Subcutaneous abdominal adipose tissue (tissue), 5 donors: ENCODE results near the gene FRG1.
"Not testable (repeated sequence)": the region's sequence is repeated elsewhere in the genome, so short reads cannot be mapped to it uniquely, and the experiment has no call there.

Source experiments
- H3K27ac ChIP-seq: one replicate; pipeline ENCODE4 v1.7.0; 2013; ENCODE audit warnings: low read depth, mild to moderate bottlenecking, inconsistent platforms, low read length, moderate library complexity
- H3K27me3 ChIP-seq, 5 donors: one replicate each; pipeline ENCODE4 v1.7.0; 2013; ENCODE audit warnings: low read length in 5 of 5, inconsistent platforms in 1 of 5; ENCODE audit not compliant: control insufficient read depth in 5 of 5, insufficient read depth in 4 of 5
- H3K36me3 ChIP-seq, 5 donors: one replicate each; pipeline ENCODE4 v1.7.0; 2013; ENCODE audit warnings: low read length in 5 of 5; ENCODE audit not compliant: control insufficient read depth in 5 of 5, insufficient read depth in 5 of 5
- H3K4me1 ChIP-seq, 5 donors: one replicate each; pipeline ENCODE4 v1.7.0; 2013; ENCODE audit warnings: low read length in 5 of 5, mild to moderate bottlenecking in 3 of 5, moderate library complexity in 1 of 5; ENCODE audit not compliant: control insufficient read depth in 5 of 5, insufficient read depth in 5 of 5
- H3K4me3 ChIP-seq, 5 donors: one replicate each; pipeline ENCODE4 v1.7.0; 2013; ENCODE audit warnings: low read length in 5 of 5, low read depth in 1 of 5
- H3K9ac ChIP-seq, 5 donors: one replicate each; pipeline ENCODE4 v1.7.0; 2013; ENCODE audit warnings: low read length in 5 of 5, mild to moderate bottlenecking in 4 of 5, moderate library complexity in 3 of 5
- H3K9me3 ChIP-seq, 5 donors: one replicate each; pipeline ENCODE4 v1.7.0; 2013; ENCODE audit warnings: low read length in 5 of 5; ENCODE audit not compliant: control insufficient read depth in 5 of 5
- donor health status: healthy.
- donor health status: healthy.
- donor health status: healthy.
- donor health status: healthy.
- donor health status: healthy.

FRG1 gene

DNA sequence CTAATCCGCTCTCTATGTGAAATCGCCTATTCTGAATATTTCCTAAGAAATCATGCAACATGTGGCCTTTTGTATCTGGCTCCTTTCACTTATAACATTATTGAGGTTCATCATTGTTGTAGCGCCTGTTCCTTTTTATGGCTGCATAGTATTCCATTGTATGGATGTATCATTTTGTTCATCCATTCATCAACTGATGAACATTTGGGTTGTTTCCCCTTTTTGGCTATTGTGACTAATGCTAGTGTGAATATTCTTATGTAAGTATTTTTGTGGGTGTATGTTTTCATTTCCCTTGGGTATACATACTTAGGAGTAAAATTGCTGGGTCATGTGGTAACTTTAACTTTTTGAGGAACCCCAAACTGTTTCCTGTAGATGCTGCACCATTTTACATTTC lies 1.7 kb downstream of the FRG1 start:
- not testable (repeated sequence) for H3K4me3 ChIP-seq, H3K9me3 ChIP-seq
- H3K4me1 ChIP-seq, result peaks cover 0 to 19% (median 18%) of the 10 kb centered on the region in 5 donors

DNA sequence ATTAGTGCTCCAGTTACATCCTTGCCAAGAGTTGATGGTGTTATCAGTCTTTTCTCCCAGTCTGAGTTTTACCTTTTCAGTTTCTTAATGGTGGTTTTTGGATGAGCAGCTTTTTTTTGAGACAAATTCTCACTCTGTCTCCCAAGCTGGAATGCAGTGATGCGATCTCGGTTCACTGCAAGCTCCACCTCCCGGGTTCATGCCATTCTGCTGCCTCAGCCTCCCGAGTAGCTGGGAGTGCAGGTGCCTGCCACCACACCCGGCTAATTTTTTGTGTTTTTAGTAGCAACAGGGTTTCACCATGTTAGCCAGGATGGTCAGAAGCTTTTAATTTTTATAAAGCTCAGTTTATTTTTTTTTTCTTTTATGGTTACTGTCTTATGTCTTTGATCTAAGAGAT lies 3.4 kb downstream of the FRG1 start:
- not testable (repeated sequence) for H3K9me3 ChIP-seq, H3K27ac ChIP-seq, H3K9ac ChIP-seq, H3K4me3 ChIP-seq, H3K36me3 ChIP-seq, H3K27me3 ChIP-seq
- H3K4me1 ChIP-seq, result peaks cover 0 to 19% (median 18%) of the 10 kb centered on the region in 5 donors

More for the DNA sequence above, 1.7 kb downstream of the FRG1 start:
- not testable (repeated sequence) for H3K27me3 ChIP-seq, H3K27ac ChIP-seq, H3K9ac ChIP-seq, H3K36me3 ChIP-seq

DNA sequence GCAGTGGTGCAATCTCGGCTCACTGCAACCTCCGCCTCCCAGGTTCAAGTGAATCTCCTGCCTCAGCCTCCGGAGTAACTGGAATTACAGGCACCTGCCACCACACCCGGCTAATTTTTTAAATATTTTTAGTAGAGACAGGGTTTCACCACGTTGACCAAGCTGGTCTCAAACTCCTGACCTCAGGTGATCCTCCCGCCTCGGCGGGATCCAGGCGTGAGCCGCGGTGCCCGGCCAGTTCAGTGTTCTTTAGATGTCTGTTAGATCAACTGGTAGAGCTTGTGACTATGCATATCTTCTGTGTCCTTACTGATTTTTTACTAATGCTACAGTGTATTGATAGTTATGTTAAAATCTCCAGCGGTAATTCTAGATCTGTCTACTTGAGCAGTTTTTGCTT lies 6.2 kb downstream of the FRG1 start:
- not testable (repeated sequence) for H3K9ac ChIP-seq, H3K4me3 ChIP-seq

DNA sequence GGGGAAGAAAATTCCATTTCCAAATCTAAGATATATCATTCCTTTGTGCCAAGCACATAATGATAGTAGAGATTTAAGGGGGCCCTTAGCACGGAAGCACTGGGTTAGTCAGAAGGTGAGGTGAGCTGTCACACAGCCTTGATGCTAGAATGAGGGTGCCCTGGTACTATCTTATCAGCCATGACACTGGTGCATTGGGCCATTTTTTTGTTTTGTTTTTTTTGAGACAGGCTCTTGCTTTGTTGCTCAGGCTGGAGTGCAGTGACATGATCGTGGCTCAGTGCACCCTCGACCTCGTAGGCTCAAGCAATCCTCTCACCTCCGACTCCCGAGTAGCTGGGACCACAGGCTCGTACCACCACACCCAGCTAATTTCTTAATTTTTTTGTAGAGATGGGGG lies 7.8 kb downstream of the FRG1 start:
- H3K4me3 ChIP-seq, H3K27ac ChIP-seq, H3K4me1 ChIP-seq, H3K9me3 ChIP-seq, H3K36me3 ChIP-seq, H3K27me3 ChIP-seq, H3K9ac ChIP-seq: not testable (repeated sequence)

More for the DNA sequence above, 6.2 kb downstream of the FRG1 start:
- H3K4me1 ChIP-seq, H3K9me3 ChIP-seq, H3K36me3 ChIP-seq, H3K27ac ChIP-seq, H3K27me3 ChIP-seq: not testable (repeated sequence)

DNA sequence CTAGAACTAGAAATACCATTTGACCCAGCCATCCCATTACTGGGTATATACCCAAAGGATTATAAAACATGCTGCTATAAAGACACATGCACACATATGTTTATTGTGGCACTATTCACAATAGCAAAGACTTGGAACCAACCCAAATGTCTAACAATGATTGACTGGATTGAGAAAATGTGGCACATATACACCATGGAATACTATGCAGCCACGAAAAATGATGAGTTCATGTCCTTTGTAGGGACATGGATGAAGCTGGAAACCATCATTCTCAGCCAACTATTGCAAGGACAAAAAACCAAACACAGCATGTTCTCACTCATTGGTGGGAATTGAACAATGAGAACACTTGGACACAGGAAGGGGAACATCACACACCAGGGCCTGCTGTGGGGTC lies 28.6 kb downstream of the FRG1 start:
- H3K27ac ChIP-seq, H3K9ac ChIP-seq, H3K9me3 ChIP-seq, H3K4me1 ChIP-seq, H3K36me3 ChIP-seq, H3K4me3 ChIP-seq, H3K27me3 ChIP-seq: not testable (repeated sequence)

DNA sequence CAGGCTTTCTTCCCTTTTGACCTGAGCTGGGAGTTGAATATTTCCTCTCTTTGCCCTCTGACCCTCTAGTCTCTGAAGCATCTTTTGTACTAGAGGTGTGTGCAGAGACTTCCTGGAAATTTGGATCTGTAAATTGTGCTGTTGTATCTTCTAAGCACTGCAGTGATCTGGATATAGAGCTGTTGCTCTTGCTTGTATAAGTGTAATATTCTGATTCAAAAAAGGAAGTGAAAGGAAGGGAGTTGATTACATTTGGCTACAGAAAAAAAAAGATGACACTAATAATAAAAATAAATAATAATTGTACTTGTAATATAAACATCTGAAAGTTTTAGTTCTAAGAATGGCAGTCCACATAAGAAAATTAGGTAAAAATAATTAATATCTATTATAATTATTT lies 33.0 kb downstream of the FRG1 start:
- Histone ChIP-seq H3K4me1 (no peaks in the 10 kb centered on the region), H3K27ac (no peak overlapping the region), H3K4me3 (no peak overlapping the region), H3K36me3 (no peaks in the 10 kb centered on the region), H3K9me3 (peaks cover 0 to 4% (median 3%) of the 10 kb centered on the region in 5 donors), H3K27me3 (no peaks in the 10 kb centered on the region), H3K9ac (no peak overlapping the region)

DNA sequence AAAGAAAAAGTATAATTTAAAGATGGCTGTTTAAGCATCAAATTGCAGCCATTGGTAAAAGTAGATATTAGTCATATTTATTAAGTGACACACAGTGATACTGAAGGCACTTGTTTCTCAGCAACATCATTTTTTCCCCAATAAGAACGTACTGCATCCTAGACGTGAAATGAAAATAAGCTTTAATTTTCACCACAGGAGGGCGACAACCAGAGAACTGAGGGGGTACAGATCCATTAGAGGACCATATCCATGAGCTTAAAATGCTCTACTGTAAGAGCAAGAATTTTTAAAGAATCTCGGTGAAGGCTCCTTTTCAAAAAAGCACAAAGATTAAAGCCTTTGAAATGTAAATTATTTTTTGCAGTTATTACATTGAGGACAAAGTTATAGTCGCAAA lies 33.4 kb downstream of the FRG1 start:
- no peaks in the 10 kb centered on the region for H3K27me3 ChIP-seq
- H3K9ac ChIP-seq, result no peak overlapping the region
- H3K27ac ChIP-seq, result no peak overlapping the region
- H3K4me3 ChIP-seq, result no peak overlapping the region
- no peaks in the 10 kb centered on the region for H3K4me1 ChIP-seq
- H3K9me3 ChIP-seq, result peaks cover 0 to 4% (median 3%) of the 10 kb centered on the region in 5 donors
- H3K36me3 ChIP-seq, result no peaks in the 10 kb centered on the region

DNA sequence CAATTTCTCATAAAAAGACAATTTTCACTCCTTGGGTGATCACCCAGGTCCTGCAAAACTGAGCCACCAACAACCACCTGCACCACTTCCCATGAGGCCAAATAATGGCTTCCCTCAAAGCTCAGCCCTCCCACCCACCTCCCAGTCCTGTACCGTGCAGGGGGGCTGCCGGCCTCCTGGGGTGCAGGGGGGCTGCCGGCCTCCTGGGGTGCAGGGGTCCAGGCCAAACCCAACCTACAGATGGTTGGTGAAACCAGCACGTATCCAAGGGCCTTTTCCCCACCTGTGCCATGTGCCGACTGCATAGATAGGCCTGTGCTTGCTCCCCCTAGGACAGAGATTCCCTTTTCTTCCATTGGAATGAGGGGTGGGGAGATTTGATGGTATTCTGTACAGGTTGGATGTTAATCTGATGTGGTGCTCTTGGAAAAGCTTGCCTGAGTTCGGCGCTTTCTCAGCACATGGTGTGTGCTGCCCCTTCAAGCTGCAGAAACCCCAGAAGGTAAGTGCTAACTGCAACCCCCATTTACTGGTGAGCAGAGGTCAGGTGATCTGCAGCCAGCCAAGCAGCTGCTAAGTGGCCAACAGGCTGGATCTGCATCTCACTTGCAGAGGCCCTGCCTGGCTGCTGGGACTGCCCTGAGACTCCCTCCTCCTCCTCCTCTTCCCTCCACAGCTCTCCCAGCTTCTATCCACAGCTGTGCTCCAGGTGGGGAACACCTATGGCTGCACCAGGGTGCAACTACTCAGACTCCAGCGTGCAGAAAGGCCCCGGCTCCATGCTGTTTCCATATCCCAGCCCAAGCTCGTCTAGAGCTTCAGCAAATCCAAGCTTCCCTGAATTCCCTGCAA lies 38.8 kb downstream of the FRG1 start:
- H3K4me3 ChIP-seq, result no peak overlapping the region
- H3K27ac ChIP-seq, result no peak overlapping the region
- no peaks in the 10 kb centered on the region for H3K4me1 ChIP-seq

DNA sequence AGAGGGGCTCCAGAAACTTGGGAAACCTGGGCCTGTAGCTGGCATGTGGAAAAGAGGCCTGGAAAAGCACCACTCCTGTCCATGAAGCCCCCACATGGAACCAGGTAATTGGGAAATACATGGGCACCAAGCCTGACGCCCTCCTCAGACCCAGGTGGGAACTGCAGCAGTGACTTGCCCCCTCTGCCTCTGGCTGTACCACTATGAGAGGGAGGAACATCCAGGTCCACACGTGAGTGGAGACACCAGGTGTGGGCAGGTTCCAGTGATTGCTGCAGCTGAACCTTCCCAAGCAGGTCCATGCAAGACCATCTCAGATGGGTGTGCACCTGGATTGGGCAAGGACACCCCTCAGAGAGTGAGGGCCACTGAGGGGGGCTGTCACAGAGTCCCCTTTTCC lies 39.6 kb downstream of the FRG1 start:
- not testable (repeated sequence) for H3K36me3 ChIP-seq, H3K4me1 ChIP-seq, H3K27me3 ChIP-seq, H3K4me3 ChIP-seq, H3K9ac ChIP-seq, H3K9me3 ChIP-seq, H3K27ac ChIP-seq

More for the DNA sequence above, 38.8 kb downstream of the FRG1 start:
- H3K9me3 ChIP-seq, result no peaks in the 10 kb centered on the region
- H3K36me3 ChIP-seq, result no peaks in the 10 kb centered on the region
- H3K27me3 ChIP-seq, result peaks cover 0 to 6% (median 0%) of the 10 kb centered on the region in 5 donors
- H3K9ac ChIP-seq, result no peak overlapping the region

DNA sequence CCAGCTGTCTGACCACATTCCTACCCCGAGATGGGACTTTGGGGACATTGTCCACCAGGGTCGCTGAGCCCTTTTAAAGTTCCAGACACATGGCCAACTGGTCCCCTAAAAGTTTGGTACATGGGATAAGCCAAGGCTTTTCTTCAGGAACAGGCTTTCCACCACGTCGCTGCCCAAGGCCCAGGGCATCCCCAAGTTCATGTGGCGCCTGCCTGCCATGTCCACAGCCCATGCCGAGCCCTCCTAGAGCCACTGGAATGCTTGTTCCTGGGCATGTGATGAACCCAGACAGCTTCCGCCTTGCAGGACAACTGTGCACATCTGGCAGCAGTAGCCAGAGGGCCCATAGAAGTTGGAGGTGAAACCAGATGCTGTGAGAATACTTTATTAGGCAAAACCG lies 41.3 kb downstream of the FRG1 start:
- Histone ChIP-seq H3K27ac (no peak overlapping the region), H3K9me3 (no peaks in the 10 kb centered on the region), H3K4me1 (no peaks in the 10 kb centered on the region), H3K27me3 (peaks cover 0 to 6% (median 0%) of the 10 kb centered on the region in 5 donors), H3K9ac (no peak overlapping the region), H3K4me3 (no peak overlapping the region), H3K36me3 (no peaks in the 10 kb centered on the region)
